Ovary (tissue), 9 donors: ENCODE results near the gene GALNT15. TPM values are rescaled to one million over a fixed set of nuclear protein-coding genes. Genes with fewer than 3 reads are reported as not detected.

Source experiments
- DNase-seq, 5 donors: peaks; one replicate each; pipeline ENCODE4 v3.0.0-alpha.2; 2019 to 2020
- H3K27ac ChIP-seq, 2 donors: fragments of 200-600 bp; one replicate each; pipeline versions ENCODE4 v1.5.1 to v1.8.0; 2019 to 2022
- H3K27me3 ChIP-seq: fragments of 200-600 bp; one replicate; pipeline ENCODE4 v1.8.0; 2022
- H3K36me3 ChIP-seq: fragments of 200-600 bp; sonication (generic); one replicate; pipeline ENCODE4 v1.5.1; 2019
- H3K4me1 ChIP-seq: one replicate; pipeline ENCODE4 v1.8.1; 2013; ENCODE audit warnings: mild to moderate bottlenecking, moderate library complexity; ENCODE audit not compliant: insufficient read depth
- H3K4me3 ChIP-seq: fragments of 200-600 bp; sonication (generic); one replicate; pipeline ENCODE4 v1.5.1; 2017
- H3K9me3 ChIP-seq, 2 donors: fragments of 200-600 bp in 1 of 2; sonication (generic) in 1 of 2; one replicate each; pipeline versions ENCODE4 v1.5.1 to v1.8.1; 2013 to 2019; ENCODE audit warnings: mild to moderate bottlenecking in 1 of 2, moderate library complexity in 1 of 2
- EP300 ChIP-seq: sonication (generic); formaldehyde crosslinking; IDR thresholded peaks from one replicate; pipeline ENCODE4 v1.6.1; 2017; ENCODE audit warnings: antibody characterized with exemption
- POLR2A ChIP-seq: fragments of 450-650 bp; IDR thresholded peaks from one replicate; pipeline ENCODE4 v1.6.1; 2017; ENCODE audit warnings: antibody characterized with exemption, mild to moderate bottlenecking, moderate library complexity
- WGBS, 3 donors: extraction: QIAGEN DNeasy Blood & Tissue Kit in 1 of 3; methylation state at CpG; one replicate each; pipeline versions ENCODE4 v1.1.5 to v1.1.7; 2013 to 2017; 5-methylcytosine and 5-hydroxymethylcytosine counted together
- intact Hi-C, 4 donors: fragments of 100-400 bp; cut with DNase I; formaldehyde crosslinking; loops; one replicate each; pipeline versions ENCODE4 v1.11.0 to v1.15.1; 2022 to 2023
- polyA plus RNA-seq, 2 donors: library from polyadenylated mRNA; stranded (reverse); fragments of 200-250 nt in 1 of 2; fragments of 350-450 nt in 1 of 2; fragmentation: Illumina TruSeq in 1 of 2; extraction: RNeasy Lipid Tissue Mini Kit (QIAGEN cat#74804) in 1 of 2; gene quantifications; one replicate each; pipeline ENCODE4 v1.2.3, GENCODE V29; 2013 to 2014
- total RNA-seq, 7 donors: library from RNA; depleted of rRNA in 2 of 7; stranded (reverse); fragments of >200 nt in 2 of 7; fragmentation: NEBNext Ultra II Directional in 3 of 7; extraction: Animal tissue kit (Norgen Biotek cat#: 25700) in 3 of 7; gene quantifications; one replicate each; pipeline versions ENCODE4 v1.1.0 to v1.2.4, GENCODE V29; 2016 to 2023
- TF ChIP-seq, protein P1 (sequence below), 3 donors: fragments of 450-650 bp in 2 of 3; fragments of 200-600 bp in 1 of 3; IDR thresholded peaks; one replicate each; pipeline versions ENCODE4 v1.5.1 to v1.8.0; 2016 to 2022; ENCODE audit warnings: antibody characterized with exemption in 3 of 3, mild to moderate bottlenecking in 1 of 3
- donor health status: DM: no; HTN: no; CAD: no; lungs with moderate emphysema.
- donor health status: DM: no; HTN: no; CAD: no.
- donor health status: Bipolar disorder and iron deficiency.
- donor health status: DM: yes; HTN: yes; CAD: no.
- donor health status: DM: no; HTN: no; CAD: no.
- donor health status: DM: yes; HTN: yes; CAD: no.

Gene GALNT15
- total and polyA plus RNA-seq, 9 donors: 14.5 to 118 (median 28.5) TPM

DNA sequence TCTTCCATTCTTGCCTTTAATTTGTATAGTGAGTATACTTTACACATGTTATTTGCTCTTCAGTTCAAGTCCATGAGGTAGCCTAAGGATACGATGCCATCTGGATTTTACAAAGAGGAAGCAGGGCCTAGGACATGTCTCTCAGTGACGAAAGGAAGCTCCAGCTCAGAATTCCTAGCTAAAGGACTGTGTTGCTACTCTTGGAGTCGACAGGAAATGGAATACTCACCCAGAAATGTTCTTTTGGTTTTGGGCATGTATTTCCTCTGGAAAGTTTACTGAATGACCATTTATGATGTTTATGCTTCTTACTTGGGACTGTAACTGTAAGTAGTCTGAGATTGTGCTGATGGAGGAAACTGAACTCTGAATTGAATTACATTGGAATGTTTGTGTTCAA lies 103.0 kb downstream of the GALNT15 start:
- Histone ChIP-seq H3K27ac (no peak overlapping the region), H3K9me3 (no peaks in the 10 kb centered on the region), H3K36me3 (no peaks in the 10 kb centered on the region), H3K27me3 (no peaks in the 10 kb centered on the region), H3K4me1 (no peaks in the 10 kb centered on the region), H3K4me3 (no peak overlapping the region)
- intact Hi-C loops: no loop called here
- WGBS, 3 donors: 89 to 92% (median 91%) methylated on average over 3 of the region's 3 CpGs
- no peak for DNase-seq
- TF ChIP-seq POLR2A: no peak
- TF ChIP-seq, protein P1, sequence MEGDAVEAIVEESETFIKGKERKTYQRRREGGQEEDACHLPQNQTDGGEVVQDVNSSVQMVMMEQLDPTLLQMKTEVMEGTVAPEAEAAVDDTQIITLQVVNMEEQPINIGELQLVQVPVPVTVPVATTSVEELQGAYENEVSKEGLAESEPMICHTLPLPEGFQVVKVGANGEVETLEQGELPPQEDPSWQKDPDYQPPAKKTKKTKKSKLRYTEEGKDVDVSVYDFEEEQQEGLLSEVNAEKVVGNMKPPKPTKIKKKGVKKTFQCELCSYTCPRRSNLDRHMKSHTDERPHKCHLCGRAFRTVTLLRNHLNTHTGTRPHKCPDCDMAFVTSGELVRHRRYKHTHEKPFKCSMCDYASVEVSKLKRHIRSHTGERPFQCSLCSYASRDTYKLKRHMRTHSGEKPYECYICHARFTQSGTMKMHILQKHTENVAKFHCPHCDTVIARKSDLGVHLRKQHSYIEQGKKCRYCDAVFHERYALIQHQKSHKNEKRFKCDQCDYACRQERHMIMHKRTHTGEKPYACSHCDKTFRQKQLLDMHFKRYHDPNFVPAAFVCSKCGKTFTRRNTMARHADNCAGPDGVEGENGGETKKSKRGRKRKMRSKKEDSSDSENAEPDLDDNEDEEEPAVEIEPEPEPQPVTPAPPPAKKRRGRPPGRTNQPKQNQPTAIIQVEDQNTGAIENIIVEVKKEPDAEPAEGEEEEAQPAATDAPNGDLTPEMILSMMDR (IDR thresholded peaks at IDR 0.05): no peak
- no peak for TF ChIP-seq EP300

GRCh38 chr3:16279010-16279801 lies 104.7 kb downstream of the GALNT15 start:
- Histone ChIP-seq H3K9me3 (no peaks in the 10 kb centered on the region), H3K27ac (no peak overlapping the region), H3K4me1 (no peaks in the 10 kb centered on the region), H3K27me3 (no peaks in the 10 kb centered on the region), H3K4me3 (no peak overlapping the region), H3K36me3 (no peaks in the 10 kb centered on the region)
- TF ChIP-seq, protein P1 (IDR thresholded peaks at IDR 0.05): no peak
- no peak for TF ChIP-seq EP300
- TF ChIP-seq POLR2A: no peak
- WGBS, 3 donors: 52 to 68% (median 67%) methylated on average over 3 of the region's 3 CpGs
- intact Hi-C loops: no loop called here
- no peak for DNase-seq

DNA sequence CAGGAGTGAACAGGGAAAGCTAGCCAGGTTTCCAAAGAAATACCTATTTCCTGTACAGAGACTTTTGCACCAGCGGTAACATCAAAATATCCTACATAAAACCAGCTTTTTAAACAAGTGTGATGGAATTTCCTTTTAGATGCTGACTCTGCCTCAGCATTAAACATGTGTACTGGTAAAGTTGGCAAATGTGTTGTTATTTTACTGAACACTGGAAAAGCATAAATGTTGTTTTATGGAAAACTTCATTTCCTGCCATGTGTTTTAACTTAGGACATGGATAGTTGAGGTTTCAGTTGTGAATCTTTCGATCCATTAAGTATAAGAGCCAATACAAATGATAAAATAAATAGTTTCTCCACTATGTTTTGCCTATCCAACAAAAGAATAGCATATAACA lies 106.2 kb downstream of the GALNT15 start:
- 86 to 96% (median 90%) methylated on average over 2 of the region's 2 CpGs for WGBS, 3 donors
- intact Hi-C loops: no loop called here
- Histone ChIP-seq H3K9me3 (no peaks in the 10 kb centered on the region), H3K4me3 (no peak overlapping the region), H3K36me3 (no peaks in the 10 kb centered on the region), H3K27ac (no peak overlapping the region), H3K27me3 (no peaks in the 10 kb centered on the region), H3K4me1 (peaks cover 3% of the 10 kb centered on the region)
- TF ChIP-seq EP300 (no peak), POLR2A (no peak)
- TF ChIP-seq, protein P1 (IDR thresholded peaks at IDR 0.05): no peak
- no peak for DNase-seq

Other genes with a start within 250 kb of the GALNT15 start
- 10 to 100 TPM; 10.8 to 28.3 (median 15.5) TPM for gene DPH3, start 90.3 kb downstream of the GALNT15 start, total RNA-seq
- gene DPH3, start 90.3 kb downstream of the GALNT15 start, polyA plus RNA-seq: 10 to 100 TPM in 1 of 2 donors, 1 to 10 TPM in 1; 7.4 to 12.4 TPM
- gene OXNAD1, start 90.5 kb downstream of the GALNT15 start, total RNA-seq: 10 to 100 TPM in 6 of 7 donors, 1 to 10 TPM in 1; 7.9 to 16.3 (median 12.4) TPM
- gene OXNAD1, start 90.5 kb downstream of the GALNT15 start, polyA plus RNA-seq: 1 to 10 TPM; 4.0 to 8.9 TPM